OCI-LY3 (cell line): ENCODE results near the gene DGCR6.
"Not testable (repeated sequence)": the region's sequence is repeated elsewhere in the genome, so short reads cannot be mapped to it uniquely, and the experiment has no call there.

Experiments
- CTCF ChIP-seq: fragments of 200-600, 300-600 bp; sonication (generic); IDR thresholded peaks from 2 replicates; pipeline ENCODE4 v1.5.1; 2014; ENCODE audit warnings: antibody characterized with exemption, low read length, low read depth
- EZH2phosphoT487 ChIP-seq: fragments of 200-600 bp; shearing (Covaris generic); IDR thresholded peaks from 2 replicates; pipeline ENCODE4 v1.6.1; 2018; ENCODE audit warnings: antibody characterized with exemption, mixed run types, low read depth

- not testable (repeated sequence) for TF ChIP-seq CTCF, EZH2phosphoT487
Measured at GRCh38 chr22:18959741-18960140, 53.6 kb downstream of the DGCR6 start.
